Epithelial cell of esophagus (primary cell): ENCODE measurements around the gene FZD7.

Experiments used
- DNase-seq: peaks from one replicate; pipeline ENCODE4 v3.0.0; 2010; ENCODE audit warnings: low read depth
- H3K4me3 ChIP-seq: 2 replicates; pipeline ENCODE4 v1.5.1; 2011; ENCODE audit warnings: mild to moderate bottlenecking, low read length, control low read depth
- TF ChIP-seq, protein P1 (sequence below): IDR thresholded peaks from 2 replicates; pipeline ENCODE4 v1.5.1; 2011; ENCODE audit warnings: low read depth, mild to moderate bottlenecking, low read length, control low read depth, inconsistent platforms; ENCODE audit not compliant: insufficient read depth; ENCODE audit errors: missing control alignments

FZD7 gene

GRCh38 chr2:201990069-201990468, 43.6 kb upstream of the FZD7 start:
- H3K4me3 ChIP-seq, result no peak overlapping the region
- DNase-seq, result no peak
- TF ChIP-seq, protein P1, sequence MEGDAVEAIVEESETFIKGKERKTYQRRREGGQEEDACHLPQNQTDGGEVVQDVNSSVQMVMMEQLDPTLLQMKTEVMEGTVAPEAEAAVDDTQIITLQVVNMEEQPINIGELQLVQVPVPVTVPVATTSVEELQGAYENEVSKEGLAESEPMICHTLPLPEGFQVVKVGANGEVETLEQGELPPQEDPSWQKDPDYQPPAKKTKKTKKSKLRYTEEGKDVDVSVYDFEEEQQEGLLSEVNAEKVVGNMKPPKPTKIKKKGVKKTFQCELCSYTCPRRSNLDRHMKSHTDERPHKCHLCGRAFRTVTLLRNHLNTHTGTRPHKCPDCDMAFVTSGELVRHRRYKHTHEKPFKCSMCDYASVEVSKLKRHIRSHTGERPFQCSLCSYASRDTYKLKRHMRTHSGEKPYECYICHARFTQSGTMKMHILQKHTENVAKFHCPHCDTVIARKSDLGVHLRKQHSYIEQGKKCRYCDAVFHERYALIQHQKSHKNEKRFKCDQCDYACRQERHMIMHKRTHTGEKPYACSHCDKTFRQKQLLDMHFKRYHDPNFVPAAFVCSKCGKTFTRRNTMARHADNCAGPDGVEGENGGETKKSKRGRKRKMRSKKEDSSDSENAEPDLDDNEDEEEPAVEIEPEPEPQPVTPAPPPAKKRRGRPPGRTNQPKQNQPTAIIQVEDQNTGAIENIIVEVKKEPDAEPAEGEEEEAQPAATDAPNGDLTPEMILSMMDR, result no peak

DNA sequence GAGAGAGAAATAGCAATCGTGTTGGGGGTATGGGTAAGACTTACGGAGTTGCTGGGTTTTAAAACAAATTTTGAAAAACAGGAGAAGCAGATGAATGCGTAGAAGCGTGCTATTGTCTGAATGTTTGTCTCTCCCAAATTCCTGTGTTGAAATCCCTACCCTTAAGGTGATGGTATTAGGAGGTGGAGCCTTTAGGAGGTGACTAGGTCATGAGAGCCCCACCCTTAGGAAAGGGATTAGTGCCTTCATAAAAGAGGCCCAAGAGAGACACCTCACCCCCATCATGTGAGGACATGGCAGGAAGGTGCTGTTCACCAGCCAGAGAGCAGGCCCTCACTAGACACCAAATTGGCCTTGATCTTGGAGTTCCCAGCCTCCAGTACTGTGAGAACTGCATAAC, 40.7 kb upstream of the FZD7 start:
- DNase-seq, result peak; percentile 37
- TF ChIP-seq, protein P1, result no peak
- H3K4me3 ChIP-seq, result no peak overlapping the region

DNA sequence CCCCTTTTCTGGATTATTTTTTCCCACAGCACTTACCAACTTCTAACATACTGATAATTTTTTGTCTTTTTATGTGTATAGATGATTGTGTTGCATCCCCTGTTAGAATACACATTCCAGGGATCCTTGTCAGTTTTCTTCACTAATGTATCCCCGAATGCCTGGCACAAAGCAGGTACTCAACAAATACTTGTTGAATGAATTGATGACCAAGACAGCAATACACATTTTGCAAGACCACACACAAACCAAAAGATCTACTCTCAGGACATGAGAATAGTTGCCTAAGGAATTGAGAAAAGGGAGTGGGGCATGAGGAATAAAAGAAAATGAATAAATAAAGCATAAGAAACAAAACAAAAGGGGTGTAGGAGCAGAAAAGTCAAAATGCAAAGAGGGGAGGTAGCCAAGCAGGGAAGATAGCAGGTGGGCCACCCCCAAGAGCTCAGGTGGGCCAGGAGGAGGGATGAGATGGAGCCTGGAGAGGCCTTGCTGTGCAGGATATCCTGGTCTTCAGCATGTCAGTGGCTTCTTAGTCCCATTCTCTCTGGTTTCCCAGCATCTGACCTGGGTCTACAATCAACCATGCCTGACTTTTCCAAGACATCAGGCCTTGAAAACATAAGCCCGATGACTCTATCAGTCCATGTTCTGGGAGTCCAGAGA, 38.5 kb upstream of the FZD7 start:
- TF ChIP-seq, protein P1, result no peak
- DNase-seq, result no peak
- H3K4me3 ChIP-seq, result no peak overlapping the region

DNA sequence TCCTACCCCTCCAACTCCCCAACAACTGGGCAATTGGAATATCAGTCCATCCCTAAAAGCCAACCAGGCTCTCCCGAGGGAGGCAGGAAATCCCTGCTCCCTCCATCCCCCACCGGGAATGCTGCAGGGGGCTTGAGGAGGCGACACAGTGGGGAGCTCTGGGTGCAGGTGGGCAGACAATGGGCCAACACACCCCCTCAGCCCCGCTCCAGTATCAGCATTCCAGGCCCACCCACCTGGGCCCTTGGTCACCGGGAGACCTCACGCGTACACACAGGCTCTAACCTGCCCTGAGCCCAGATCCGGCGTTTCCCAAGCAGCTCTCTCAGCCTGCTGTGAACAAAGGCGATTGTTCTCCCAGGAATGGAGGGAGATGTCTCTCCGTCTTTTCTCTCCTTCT, 37.6 kb upstream of the FZD7 start:
- H3K4me3 ChIP-seq, result peak overlapping the region; percentile 20
- TF ChIP-seq, protein P1, result no peak
- peak; percentile 76 for DNase-seq

GRCh38 chr2:201996679-201997314, 36.9 kb upstream of the FZD7 start:
- DNase-seq, result peak; percentile 78
- TF ChIP-seq, protein P1, result no peak
- peak overlapping the region; percentile 20 for H3K4me3 ChIP-seq

DNA sequence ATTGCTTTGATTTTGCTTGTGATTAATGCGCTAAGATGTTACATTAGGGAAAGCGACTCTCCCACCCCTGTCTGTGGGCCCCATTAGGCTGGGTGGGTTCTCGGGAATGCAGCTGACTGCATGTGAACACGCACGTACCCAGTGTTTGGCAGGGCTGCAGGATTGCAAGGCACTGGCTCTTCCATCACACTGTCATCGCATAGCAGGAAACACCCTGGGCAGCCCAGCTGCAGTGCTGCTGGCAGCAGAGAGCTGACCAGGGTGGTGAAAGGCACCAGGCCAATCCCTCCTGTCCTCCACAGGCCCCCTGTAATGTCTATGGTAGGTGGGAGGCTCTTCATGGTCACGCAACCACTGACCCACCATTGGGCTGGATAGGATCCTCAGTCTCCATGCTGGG, 34.4 kb upstream of the FZD7 start:
- H3K4me3 ChIP-seq, result no peak overlapping the region
- TF ChIP-seq, protein P1, result no peak
- DNase-seq, result no peak

- H3K4me3 ChIP-seq, result no peak overlapping the region
- TF ChIP-seq, protein P1, result no peak
- DNase-seq, result no peak
These were observed 31.8 kb upstream of the FZD7 start for GRCh38 chr2:202001826-202002225.
